Activated B cell treated with CpG ODN at 0.5 μM for 24 hours (primary cell): ENCODE data around the gene PPP4R1. TPM values are rescaled to one million over a fixed set of nuclear protein-coding genes. Genes with fewer than 3 reads are reported as not detected.

ENCODE experiments used
- ATAC-seq: fragments of 200-7000 bp; cut with Tn5 transposase; one replicate; pipeline ENCODE4 v1.10.0; 2021; ENCODE audit warnings: low read depth, mild to moderate bottlenecking, moderate library complexity
- CTCF ChIA-PET: fragments of 350-600 bp; sonication (Branson Sonifier 250); formaldehyde crosslinking; loops from one replicate; lab custom pipeline; 2021; ENCODE audit warnings: antibody characterized with exemption; lab: Charles Lee
- POLR2A ChIA-PET: fragments of 350-600 bp; sonication (Branson Sonifier 250); formaldehyde crosslinking; loops from one replicate; lab custom pipeline; 2021; ENCODE audit warnings: antibody characterized with exemption; lab: Charles Lee
- DNase-seq: peaks from one replicate; pipeline ENCODE4 v3.0.0; 2022
- H3K27ac Mint-ChIP-seq: one replicate; pipeline ENCODE4 v1.8.0; 2020; ENCODE audit warnings: mixed read lengths
- H3K27me3 Mint-ChIP-seq: one replicate; pipeline ENCODE4 v1.8.0; 2021; ENCODE audit warnings: mixed read lengths
- H3K36me3 Mint-ChIP-seq: one replicate; pipeline ENCODE4 v1.8.0; 2021; ENCODE audit warnings: low read depth, mixed read lengths
- H3K4me1 Mint-ChIP-seq: one replicate; pipeline ENCODE4 v1.8.0; 2021; ENCODE audit warnings: mixed read lengths
- H3K4me3 Mint-ChIP-seq: one replicate; pipeline ENCODE4 v1.8.0; 2020; ENCODE audit warnings: mild to moderate bottlenecking, mixed read lengths
- H3K9me3 Mint-ChIP-seq: one replicate; pipeline ENCODE4 v1.8.0; 2020; ENCODE audit warnings: mixed read lengths
- CTCF ChIP-seq: fragments of 200-600 bp; IDR thresholded peaks from one replicate; pipeline ENCODE4 v1.8.0; 2022; ENCODE audit warnings: antibody characterized with exemption, mild to moderate bottlenecking
- intact Hi-C: fragments of 100-400 bp; cut with micrococcal nuclease; formaldehyde crosslinking; loops from one replicate; pipeline ENCODE4 v1.15.1; 2024
- total RNA-seq: library from RNA; stranded (reverse); gene quantifications from 2 replicates; pipeline ENCODE4 v1.2.3, GENCODE V29; 2022

PPP4R1 gene
- total RNA-seq, 1 donor from 2014 or later = 51.3 TPM

GRCh38 chr18:9617006-9617542, 2.7 kb upstream of the PPP4R1 start:
- DNase-seq (no peak), ATAC-seq (no peak)
- ChIA-PET CTCF (no interaction called here), POLR2A (interaction anchor here (3.2 kb wide), 1 partner anchor 56 kb away, joined by 19 read pairs; no protein-coding TSS in a partner anchor)
- H3K4me3 Mint-ChIP-seq = no peak overlapping the region
- intact Hi-C loops = loop anchor here (10.0 kb wide), 1 partner anchor 912 kb away; the partner anchor contains the start of gene MTCL1
- H3K4me1 Mint-ChIP-seq = peaks cover 24% of the 10 kb centered on the region
- no peaks in the 10 kb centered on the region for H3K9me3 Mint-ChIP-seq
- no peak for TF ChIP-seq CTCF
- peaks cover 2% of the 10 kb centered on the region for H3K27me3 Mint-ChIP-seq
- peaks cover 4% of the 10 kb centered on the region for H3K36me3 Mint-ChIP-seq
- no peak overlapping the region for H3K27ac Mint-ChIP-seq

- intact Hi-C loops = loop anchor here (10.0 kb wide), 1 partner anchor 911 kb away; the partner anchor contains the start of gene MTCL1
- ATAC-seq = no peak
- no peak for TF ChIP-seq CTCF
- no peak for DNase-seq
- ChIA-PET CTCF (interaction anchor here (1.2 kb wide), 1 partner anchor 57 kb away, joined by 5 read pairs; no protein-coding TSS in a partner anchor), POLR2A (interaction anchor here (1.5 to 3.2 kb wide), 3 partner anchors 57 to 298 kb away, joined by 7 to 19 read pairs (median 8); partner anchors contain the start of gene VAPA)
- Mint-ChIP-seq H3K36me3 (peaks cover 7% of the 10 kb centered on the region), H3K4me1 (peaks cover 26% of the 10 kb centered on the region), H3K4me3 (no peak overlapping the region), H3K9me3 (no peaks in the 10 kb centered on the region), H3K27me3 (peaks cover 2% of the 10 kb centered on the region), H3K27ac (no peak overlapping the region)
These were observed 1.7 kb upstream of the PPP4R1 start for GRCh38 chr18:9616049-9616448.

GRCh38 chr18:9615280-9615797, 980 bp upstream of the PPP4R1 start:
- DNase-seq (no peak), ATAC-seq (no peak)
- TF ChIP-seq CTCF = no peak
- Mint-ChIP-seq H3K27me3 (no peaks in the 10 kb centered on the region), H3K4me3 (peak overlapping the region; percentile 78), H3K9me3 (no peaks in the 10 kb centered on the region), H3K4me1 (peaks cover 26% of the 10 kb centered on the region), H3K27ac (peak overlapping the region; percentile 90), H3K36me3 (peaks cover 12% of the 10 kb centered on the region)
- CTCF ChIA-PET = interaction anchor here (1.2 kb wide), 1 partner anchor 58 kb away, joined by 5 read pairs; no protein-coding TSS in a partner anchor
- intact Hi-C loops = loop anchor here (1.0 to 10.0 kb wide), 3 partner anchors 96 to 911 kb away; partner anchors contain the start of gene MTCL1
- POLR2A ChIA-PET = interaction anchor here (1.5 to 3.2 kb wide), 3 partner anchors 57 to 298 kb away, joined by 7 to 19 read pairs (median 8); partner anchors contain the start of gene VAPA

- CTCF ChIA-PET = no interaction called here
- no peak for TF ChIP-seq CTCF
- no peaks in the 10 kb centered on the region for H3K27me3 Mint-ChIP-seq
- peaks cover 12% of the 10 kb centered on the region for H3K36me3 Mint-ChIP-seq
- H3K4me1 Mint-ChIP-seq = peaks cover 26% of the 10 kb centered on the region
- peak overlapping the region; percentile 85 for H3K27ac Mint-ChIP-seq
- POLR2A ChIA-PET = interaction anchor here (1.4 to 3.2 kb wide), 3 partner anchors 13 to 300 kb away, joined by 4 to 19 read pairs (median 4); partner anchors contain the start of gene VAPA
- peak; percentile 56 for DNase-seq
- H3K4me3 Mint-ChIP-seq = peak overlapping the region; percentile 86
- intact Hi-C loops = loop anchor here (1.0 to 10.0 kb wide), 5 partner anchors 139 to 911 kb away; partner anchors contain the start of genes MTCL1 and RALBP1
- ATAC-seq = peak; percentile 22
- no peaks in the 10 kb centered on the region for H3K9me3 Mint-ChIP-seq
These were observed 584 bp downstream of the PPP4R1 start for GRCh38 chr18:9613550-9614400.
